Panc1 (cell line): ENCODE results near the gene CENPU.

Experiments
- CTCF ChIP-seq: fragments of 450-650 bp; IDR thresholded peaks from 2 replicates; pipeline ENCODE4 v1.5.1; 2017; ENCODE audit warnings: mild to moderate bottlenecking
- POLR2AphosphoS5 ChIP-seq: IDR thresholded peaks from 2 replicates; pipeline ENCODE4 v1.6.1; 2012; ENCODE audit warnings: mild to moderate bottlenecking, low read depth, low read length, moderate library complexity
- TCF7L2 ChIP-seq: IDR thresholded peaks from 2 replicates; pipeline ENCODE4 v1.6.1; 2011; ENCODE audit warnings: mild to moderate bottlenecking, low read depth, low read length, inconsistent platforms

DNA sequence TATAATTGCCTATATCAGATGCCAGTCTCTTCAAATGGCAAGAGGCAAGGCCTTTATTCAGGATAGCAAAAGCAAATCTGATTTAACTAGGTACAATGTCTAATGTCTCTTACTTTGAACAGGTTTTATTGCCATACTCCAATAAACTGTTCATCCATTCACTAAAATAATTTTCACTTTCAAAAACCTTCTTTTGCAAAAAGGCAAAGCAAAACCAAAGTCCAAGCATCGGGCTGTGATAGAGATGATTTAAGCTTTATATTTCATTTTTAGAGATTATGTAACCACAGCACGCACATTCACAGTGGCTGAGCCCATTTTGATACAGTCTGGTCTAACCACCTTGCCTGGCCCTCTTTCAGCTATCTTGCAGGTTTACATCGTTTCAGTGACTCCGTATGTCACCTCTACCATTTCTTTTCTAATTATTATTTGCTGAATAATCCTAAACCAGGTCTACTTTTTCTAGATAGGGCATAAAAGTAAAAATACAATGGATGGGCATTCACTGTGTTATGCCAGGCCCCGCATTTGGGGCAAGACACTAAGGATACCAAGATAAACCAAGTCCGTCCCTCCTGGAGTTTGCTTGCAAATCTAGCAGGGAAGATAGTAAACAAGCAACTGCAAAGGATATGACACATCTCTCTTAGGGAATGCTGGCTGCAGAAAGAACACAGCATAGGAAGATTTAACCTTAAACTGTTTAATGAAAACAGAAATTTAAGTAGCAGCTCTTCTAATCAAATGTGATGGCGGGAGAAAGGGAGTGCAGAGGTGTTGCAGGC, 86.4 kb downstream of the CENPU start:
- TF ChIP-seq CTCF (no peak), POLR2AphosphoS5 (no peak), TCF7L2 (no peak)
